Smooth muscle cell (in vitro differentiated cells): ENCODE data around the gene SLK. TPM values are rescaled to one million over a fixed set of nuclear protein-coding genes. Genes with fewer than 3 reads are reported as not detected.

ENCODE experiments used
- DNase-seq: peaks from one replicate; lab custom pipeline; 2025; ENCODE audit not compliant: unreplicated experiment; lab: John Stamatoyannopoulos, UW
- H2AFZ ChIP-seq: fragments of 200-600 bp; sonication (generic); 2 replicates; pipeline ENCODE4 v1.6.0; 2016; ENCODE audit warnings: antibody characterized with exemption, low read depth, mild to moderate bottlenecking
- H3F3A ChIP-seq: fragments of 200-600 bp; sonication (generic); 2 replicates; pipeline ENCODE4 v1.6.0; 2017; ENCODE audit warnings: antibody characterized with exemption, low read depth
- H3K27ac ChIP-seq: fragments of 200-600 bp; sonication (generic); 2 replicates; pipeline ENCODE4 v1.5.1; 2016; ENCODE audit warnings: low read depth, mild to moderate bottlenecking
- H3K27me3 ChIP-seq: fragments of 200-600 bp; sonication (generic); 2 replicates; pipeline ENCODE4 v1.6.1; 2016; ENCODE audit warnings: low read depth, mild to moderate bottlenecking
- H3K36me3 ChIP-seq: fragments of 200-600 bp; sonication (generic); 2 replicates; pipeline ENCODE4 v1.5.1; 2016; ENCODE audit warnings: low read depth
- H3K4me1 ChIP-seq: fragments of 200-600 bp; sonication (generic); 2 replicates; pipeline ENCODE4 v1.5.1; 2016; ENCODE audit warnings: low read depth
- H3K4me2 ChIP-seq: fragments of 200-600 bp; sonication (generic); 2 replicates; pipeline ENCODE4 v1.6.0; 2016; ENCODE audit warnings: mild to moderate bottlenecking
- H3K4me3 ChIP-seq: fragments of 200-600 bp; sonication (generic); 2 replicates; pipeline ENCODE4 v1.5.1; 2016; ENCODE audit warnings: mild to moderate bottlenecking
- H3K79me2 ChIP-seq: fragments of 200-600 bp; sonication (generic); 2 replicates; pipeline ENCODE4 v1.6.0; 2016; ENCODE audit warnings: low read depth, mild to moderate bottlenecking
- H3K9ac ChIP-seq: fragments of 200-600 bp; sonication (generic); 2 replicates; pipeline ENCODE4 v1.6.0; 2016; ENCODE audit warnings: low read depth
- H3K9me3 ChIP-seq: fragments of 200-600 bp; sonication (generic); replicated peaks from 2 replicates; pipeline ENCODE4 v1.5.1; 2016; ENCODE audit warnings: low read depth
- H4K20me1 ChIP-seq: fragments of 200-600 bp; sonication (generic); 2 replicates; pipeline ENCODE4 v1.6.0; 2016; ENCODE audit warnings: low read depth
- WGBS: methylation state at CpG from one replicate; pipeline ENCODE4 v1.1.7; 2016; ENCODE audit warnings: low lambda C conversion rate; 5-methylcytosine and 5-hydroxymethylcytosine counted together
- polyA plus RNA-seq: library from polyadenylated mRNA; unstranded; fragments of >200 nt; fragmentation: Nextera tagmentation; extraction: Ambion mirVana; gene quantifications from 2 replicates; pipeline ENCODE4 v1.2.1, GENCODE V29; 2016
- total RNA-seq: library from RNA; depleted of rRNA; stranded (reverse); fragments of >200 nt; gene quantifications from 2 replicates; pipeline ENCODE4 v1.2.3, GENCODE V29; 2014
- TF ChIP-seq, protein P1 (sequence below): fragments of 200-600 bp; sonication (generic); IDR thresholded peaks from 2 replicates; pipeline ENCODE4 v1.5.1; 2017; ENCODE audit warnings: borderline replicate concordance, mild to moderate bottlenecking, antibody characterized with exemption; ENCODE audit not compliant: insufficient read depth, poor library complexity, severe bottlenecking

Gene SLK
- total and polyA plus RNA-seq, 2 experiments from 2014 or later = 15.5 to 45.7 TPM

GRCh38 chr10:103947799-103948516 is 19.0 kb upstream of the SLK start:
- no peaks in the 10 kb centered on the region for H3K79me2 ChIP-seq
- no peaks in the 10 kb centered on the region for H3K36me3 ChIP-seq
- H3K9me3 ChIP-seq = no peaks in the 10 kb centered on the region
- H3F3A ChIP-seq = no peaks in the 10 kb centered on the region
- no peak overlapping the region for H3K4me3 ChIP-seq
- no peak overlapping the region for H2AFZ ChIP-seq
- DNase-seq = no peak
- H3K4me2 ChIP-seq = no peak overlapping the region
- 85% methylated on average over 3 of the region's 3 CpGs for WGBS
- no peak overlapping the region for H3K27ac ChIP-seq
- H4K20me1 ChIP-seq = no peaks in the 10 kb centered on the region
- H3K4me1 ChIP-seq = peaks cover 7% of the 10 kb centered on the region
- no peaks in the 10 kb centered on the region for H3K27me3 ChIP-seq
- H3K9ac ChIP-seq = no peak overlapping the region
- TF ChIP-seq, protein P1, sequence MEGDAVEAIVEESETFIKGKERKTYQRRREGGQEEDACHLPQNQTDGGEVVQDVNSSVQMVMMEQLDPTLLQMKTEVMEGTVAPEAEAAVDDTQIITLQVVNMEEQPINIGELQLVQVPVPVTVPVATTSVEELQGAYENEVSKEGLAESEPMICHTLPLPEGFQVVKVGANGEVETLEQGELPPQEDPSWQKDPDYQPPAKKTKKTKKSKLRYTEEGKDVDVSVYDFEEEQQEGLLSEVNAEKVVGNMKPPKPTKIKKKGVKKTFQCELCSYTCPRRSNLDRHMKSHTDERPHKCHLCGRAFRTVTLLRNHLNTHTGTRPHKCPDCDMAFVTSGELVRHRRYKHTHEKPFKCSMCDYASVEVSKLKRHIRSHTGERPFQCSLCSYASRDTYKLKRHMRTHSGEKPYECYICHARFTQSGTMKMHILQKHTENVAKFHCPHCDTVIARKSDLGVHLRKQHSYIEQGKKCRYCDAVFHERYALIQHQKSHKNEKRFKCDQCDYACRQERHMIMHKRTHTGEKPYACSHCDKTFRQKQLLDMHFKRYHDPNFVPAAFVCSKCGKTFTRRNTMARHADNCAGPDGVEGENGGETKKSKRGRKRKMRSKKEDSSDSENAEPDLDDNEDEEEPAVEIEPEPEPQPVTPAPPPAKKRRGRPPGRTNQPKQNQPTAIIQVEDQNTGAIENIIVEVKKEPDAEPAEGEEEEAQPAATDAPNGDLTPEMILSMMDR = no peak

DNA sequence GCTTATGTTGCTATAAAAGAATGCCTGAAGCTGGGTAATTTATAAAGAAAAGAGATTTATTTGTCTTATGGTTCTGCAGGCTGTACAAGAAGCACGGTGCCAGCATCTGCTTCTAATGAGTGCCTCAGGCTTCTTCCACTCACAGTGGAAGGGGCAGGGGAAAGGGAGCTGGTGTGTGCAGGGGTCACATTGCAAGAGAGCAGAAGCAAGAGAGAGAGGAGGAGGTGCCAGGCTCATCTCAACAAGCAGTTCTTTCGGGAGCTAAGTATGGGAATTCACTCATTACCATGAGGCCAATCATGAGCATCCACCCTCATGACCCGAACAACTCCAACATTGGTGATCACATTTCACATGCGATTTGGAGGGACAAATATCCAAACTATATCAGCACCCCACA is 17.2 kb upstream of the SLK start:
- Histone ChIP-seq H3K4me2 (no peak overlapping the region), H2AFZ (no peak overlapping the region), H3K27ac (no peak overlapping the region), H3K9ac (no peak overlapping the region), H3K4me1 (peaks cover 7% of the 10 kb centered on the region), H3K9me3 (no peaks in the 10 kb centered on the region), H3K4me3 (no peak overlapping the region), H3K36me3 (no peaks in the 10 kb centered on the region), H4K20me1 (no peaks in the 10 kb centered on the region), H3F3A (no peaks in the 10 kb centered on the region), H3K79me2 (no peaks in the 10 kb centered on the region), H3K27me3 (no peaks in the 10 kb centered on the region)
- TF ChIP-seq, protein P1 = no peak
- WGBS = 87% methylated on average over 4 of the region's 4 CpGs
- no peak for DNase-seq

DNA sequence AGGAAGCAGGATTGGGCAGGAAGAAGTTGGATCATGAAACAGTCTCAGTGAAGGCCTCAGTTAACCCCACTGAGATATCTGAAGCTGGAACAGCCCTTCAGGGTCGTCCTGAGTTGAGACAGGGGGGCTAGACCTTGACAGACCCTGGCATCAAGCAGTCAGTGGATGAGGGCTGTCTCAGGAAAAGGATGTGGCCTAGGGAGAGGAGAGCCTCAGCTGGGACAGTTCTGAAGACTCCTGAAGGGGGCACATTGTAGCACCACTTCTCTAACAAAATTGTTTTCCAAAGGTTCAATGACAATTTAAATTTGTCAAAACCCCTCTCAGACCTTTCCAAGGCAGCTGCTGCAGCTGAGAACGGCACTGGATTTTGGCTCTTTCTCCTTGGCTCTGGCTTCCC is 15.8 kb upstream of the SLK start:
- H3K4me2 ChIP-seq = no peak overlapping the region
- no peaks in the 10 kb centered on the region for H4K20me1 ChIP-seq
- no peaks in the 10 kb centered on the region for H3K27me3 ChIP-seq
- TF ChIP-seq, protein P1 = no peak
- no peaks in the 10 kb centered on the region for H3K79me2 ChIP-seq
- no peak overlapping the region for H3K9ac ChIP-seq
- 71% methylated on average over 2 of the region's 2 CpGs for WGBS
- H3K4me3 ChIP-seq = no peak overlapping the region
- no peak for DNase-seq
- no peaks in the 10 kb centered on the region for H3K36me3 ChIP-seq
- H3K9me3 ChIP-seq = no peaks in the 10 kb centered on the region
- H3K27ac ChIP-seq = no peak overlapping the region
- no peaks in the 10 kb centered on the region for H3F3A ChIP-seq
- H2AFZ ChIP-seq = no peak overlapping the region
- H3K4me1 ChIP-seq = peaks cover 7% of the 10 kb centered on the region

DNA sequence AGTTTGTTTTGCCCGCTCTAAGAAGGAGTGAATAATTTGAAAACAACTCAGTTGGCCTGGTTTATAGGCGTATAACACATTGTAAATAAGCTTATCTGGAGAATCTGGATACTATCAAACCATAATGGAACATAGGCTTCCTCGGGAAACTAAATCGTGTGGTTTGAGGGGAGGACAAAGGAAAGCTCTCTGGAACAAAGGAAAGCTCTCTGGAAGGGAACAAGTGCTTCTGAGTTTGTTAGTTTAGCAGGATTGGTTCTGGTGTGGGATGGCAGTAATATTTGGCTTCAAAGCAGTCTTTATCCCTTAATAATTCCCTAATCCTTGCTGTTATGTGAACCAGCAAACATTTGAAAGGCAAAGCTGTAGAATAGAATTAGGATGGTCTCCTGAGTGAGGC is 15.0 kb upstream of the SLK start:
- H4K20me1 ChIP-seq = no peaks in the 10 kb centered on the region
- no peaks in the 10 kb centered on the region for H3K36me3 ChIP-seq
- no peak for DNase-seq
- no peak overlapping the region for H3K9ac ChIP-seq
- H3K27me3 ChIP-seq = no peaks in the 10 kb centered on the region
- TF ChIP-seq, protein P1 = no peak
- no peaks in the 10 kb centered on the region for H3K9me3 ChIP-seq
- peaks cover 7% of the 10 kb centered on the region for H3K4me1 ChIP-seq
- 61% methylated on average over 4 of the region's 4 CpGs for WGBS
- H3K4me3 ChIP-seq = no peak overlapping the region
- no peak overlapping the region for H3K4me2 ChIP-seq
- H3F3A ChIP-seq = no peaks in the 10 kb centered on the region
- H3K79me2 ChIP-seq = no peaks in the 10 kb centered on the region
- peak overlapping the region; percentile 3 for H2AFZ ChIP-seq
- H3K27ac ChIP-seq = no peak overlapping the region
